Stomach (tissue), 9 donors: ENCODE results near the gene DUSP19. TPM values are rescaled to one million over a fixed set of nuclear protein-coding genes. Genes with fewer than 3 reads are reported as not detected.

Experiments
- DNase-seq, 2 donors: peaks; one replicate each; pipeline versions ENCODE4 v3.0.0 to v3.0.0-alpha.2; 2013 to 2019
- H3K27ac ChIP-seq, 5 donors: fragments of 200-600 bp in 4 of 5; sonication (generic) in 4 of 5; one replicate each; pipeline ENCODE4 v1.5.1; 2013 to 2019; ENCODE audit warnings: mild to moderate bottlenecking in 1 of 5, moderate library complexity in 1 of 5
- H3K27me3 ChIP-seq, 3 donors: fragments of 200-600 bp; sonication (generic); one replicate each; pipeline ENCODE4 v1.5.1; 2017 to 2019; ENCODE audit warnings: mixed run types in 1 of 3
- H3K36me3 ChIP-seq, 4 donors: fragments of 200-600 bp; sonication (generic); 1 replicate in 3 of 4; 2 replicates in 1 of 4; pipeline ENCODE4 v1.5.1; 2016 to 2019
- H3K4me1 ChIP-seq, 4 donors: fragments of 200-600 bp; sonication (generic); one replicate each; pipeline ENCODE4 v1.5.1; 2016 to 2019
- H3K4me3 ChIP-seq, 4 donors: fragments of 200-600 bp; sonication (generic) in 3 of 4; one replicate each; pipeline ENCODE4 v1.5.1; 2016 to 2019; ENCODE audit warnings: mild to moderate bottlenecking in 1 of 4
- H3K9me3 ChIP-seq, 4 donors: fragments of 200-600 bp; sonication (generic); one replicate each; pipeline ENCODE4 v1.5.1; 2016 to 2019
- EP300 ChIP-seq: sonication (generic); formaldehyde crosslinking; IDR thresholded peaks from one replicate; pipeline ENCODE4 v1.6.1; 2017; ENCODE audit warnings: antibody characterized with exemption
- POLR2A ChIP-seq, 4 donors: fragments of 450-650 bp; IDR thresholded peaks; one replicate each; pipeline ENCODE4 v1.6.1; 2016; ENCODE audit warnings: antibody characterized with exemption in 4 of 4, control low read depth in 2 of 4, mild to moderate bottlenecking in 1 of 4, moderate library complexity in 1 of 4
- POLR2AphosphoS5 ChIP-seq, 3 donors: sonication (generic); formaldehyde crosslinking; IDR thresholded peaks; one replicate each; pipeline ENCODE4 v1.6.1; 2016; ENCODE audit warnings: antibody characterized with exemption in 3 of 3
- WGBS, 5 donors: extraction: QIAGEN DNeasy Blood & Tissue Kit in 3 of 5; methylation state at CpG; one replicate each; pipeline versions ENCODE4 v1.1.5 to v1.1.7; 2013 to 2018; 5-methylcytosine and 5-hydroxymethylcytosine counted together
- intact Hi-C: fragments of 100-400 bp; cut with DNase I; formaldehyde crosslinking; loops from one replicate; pipeline ENCODE4 v1.15.1; 2023; ENCODE audit warnings: low total_unique reads
- polyA plus RNA-seq, 3 donors: library from polyadenylated mRNA; stranded (reverse); fragments of 200-250 nt; gene quantifications; one replicate each; pipeline ENCODE4 v1.2.3, GENCODE V29; 2013
- total RNA-seq, 5 donors: library from RNA; depleted of rRNA; stranded (reverse); fragments of >200 nt; gene quantifications; one replicate each; pipeline versions ENCODE4 v1.1.0 to v1.2.3, GENCODE V29; 2014 to 2016
- TF ChIP-seq, protein P1 (sequence below), 7 experiments: fragments of 450-650 bp in 4 of 7; fragments of 200-600 bp in 3 of 7; sonication (generic) in 3 of 7; IDR thresholded peaks; one replicate each; pipeline ENCODE4 v1.5.1; 2016 to 2019; ENCODE audit warnings: antibody characterized with exemption in 7 of 7, control low read depth in 2 of 7, mild to moderate bottlenecking in 1 of 7
- donor health status: healthy with polysubstance abuse.
- donor health status: Bipolar disorder and iron deficiency.
- donor health status: healthy.

The DUSP19 gene
- total and polyA plus RNA-seq, 8 donors, result 1.1 to 19.6 (median 4.3) TPM; not detected in 1

DNA sequence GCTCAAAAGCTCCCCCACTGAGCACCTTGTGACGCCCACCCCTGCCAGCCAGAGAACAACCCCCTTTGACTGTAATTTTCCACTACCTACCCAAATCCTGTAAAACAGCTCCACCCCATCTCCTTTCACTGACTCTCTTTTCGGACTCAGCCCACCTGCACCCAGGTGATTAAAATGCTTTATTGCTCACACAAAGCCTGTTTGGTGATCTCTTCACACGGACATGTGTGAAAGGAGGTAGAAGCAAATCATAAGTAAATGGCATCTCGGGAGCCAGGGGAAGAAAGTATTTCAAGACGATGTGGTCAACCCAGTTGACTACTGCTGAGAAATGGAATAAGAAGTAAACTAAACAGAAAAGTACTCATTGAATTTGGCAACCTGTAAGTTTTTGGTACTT lies 29.1 kb upstream of the DUSP19 start:
- WGBS, 5 donors, result 76 to 86% (median 81%) methylated on average over 5 of the region's 5 CpGs
- intact Hi-C loops, result no loop called here

DNA sequence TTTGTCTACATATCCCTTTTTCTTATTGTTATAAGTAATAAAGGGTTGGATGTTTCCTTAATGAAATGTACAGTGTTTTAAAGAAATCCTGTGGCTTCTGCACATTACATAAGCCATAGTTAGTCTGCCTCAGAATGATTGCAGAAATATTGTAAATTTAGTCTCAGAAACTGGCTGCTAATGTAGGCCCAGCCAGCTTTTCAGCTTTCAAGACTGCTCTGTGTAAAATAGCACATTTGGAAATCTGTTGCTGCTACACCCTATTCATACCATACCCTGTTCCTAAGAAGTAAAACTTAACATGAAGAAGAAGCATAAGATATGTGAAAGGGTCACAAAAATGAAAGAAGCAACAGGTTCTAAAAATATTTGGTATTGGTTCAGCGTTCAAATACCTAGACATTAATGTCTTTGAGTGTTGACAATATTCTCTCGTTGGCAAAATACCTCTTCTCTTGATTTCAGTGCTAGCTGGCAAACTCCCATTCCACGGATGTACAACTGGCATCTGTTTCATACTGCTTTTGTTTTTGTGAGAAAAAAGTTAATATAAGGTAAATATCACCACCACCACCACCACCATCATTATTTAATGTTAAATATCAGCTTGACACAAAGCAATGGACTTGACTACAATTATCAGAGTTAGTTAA lies 21.1 kb upstream of the DUSP19 start:
- H3K27me3 ChIP-seq, result no peaks in the 10 kb centered on the region
- intact Hi-C loops, result no loop called here
- WGBS, 5 donors, result 15 to 54% (median 28%) methylated on average over 3 of the region's 3 CpGs
- no peak overlapping the region for H3K4me3 ChIP-seq
- no peaks in the 10 kb centered on the region for H3K9me3 ChIP-seq
- H3K27ac ChIP-seq, result peak overlapping the region in 4 of 5 donors; percentile 50 to 79 (median 60)
- TF ChIP-seq, protein P1, sequence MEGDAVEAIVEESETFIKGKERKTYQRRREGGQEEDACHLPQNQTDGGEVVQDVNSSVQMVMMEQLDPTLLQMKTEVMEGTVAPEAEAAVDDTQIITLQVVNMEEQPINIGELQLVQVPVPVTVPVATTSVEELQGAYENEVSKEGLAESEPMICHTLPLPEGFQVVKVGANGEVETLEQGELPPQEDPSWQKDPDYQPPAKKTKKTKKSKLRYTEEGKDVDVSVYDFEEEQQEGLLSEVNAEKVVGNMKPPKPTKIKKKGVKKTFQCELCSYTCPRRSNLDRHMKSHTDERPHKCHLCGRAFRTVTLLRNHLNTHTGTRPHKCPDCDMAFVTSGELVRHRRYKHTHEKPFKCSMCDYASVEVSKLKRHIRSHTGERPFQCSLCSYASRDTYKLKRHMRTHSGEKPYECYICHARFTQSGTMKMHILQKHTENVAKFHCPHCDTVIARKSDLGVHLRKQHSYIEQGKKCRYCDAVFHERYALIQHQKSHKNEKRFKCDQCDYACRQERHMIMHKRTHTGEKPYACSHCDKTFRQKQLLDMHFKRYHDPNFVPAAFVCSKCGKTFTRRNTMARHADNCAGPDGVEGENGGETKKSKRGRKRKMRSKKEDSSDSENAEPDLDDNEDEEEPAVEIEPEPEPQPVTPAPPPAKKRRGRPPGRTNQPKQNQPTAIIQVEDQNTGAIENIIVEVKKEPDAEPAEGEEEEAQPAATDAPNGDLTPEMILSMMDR (IDR thresholded peaks at IDR 0.05), result no peak
- TF ChIP-seq POLR2A (IDR thresholded peaks at IDR 0.05) (no peak), POLR2AphosphoS5 (IDR thresholded peaks at IDR 0.05) (no peak), EP300 (no peak)
- DNase-seq, result no peak
- H3K36me3 ChIP-seq, result no peaks in the 10 kb centered on the region
- peaks cover 9 to 22% (median 11%) of the 10 kb centered on the region in 4 donors for H3K4me1 ChIP-seq

More for the DNA sequence above, 29.1 kb upstream of the DUSP19 start:
- TF ChIP-seq POLR2A (IDR thresholded peaks at IDR 0.05), result no peak
- no peak for TF ChIP-seq EP300
- TF ChIP-seq POLR2AphosphoS5 (IDR thresholded peaks at IDR 0.05), result no peak
- TF ChIP-seq, protein P1 (IDR thresholded peaks at IDR 0.05), result no peak
- peaks cover 0 to 5% (median 0%) of the 10 kb centered on the region in 3 donors for H3K27me3 ChIP-seq
- H3K9me3 ChIP-seq, result peaks cover 0 to 10% (median 4%) of the 10 kb centered on the region in 4 donors
- H3K4me3 ChIP-seq, result no peak overlapping the region
- no peak for DNase-seq
- H3K27ac ChIP-seq, result no peak overlapping the region
- no peaks in the 10 kb centered on the region for H3K36me3 ChIP-seq
- H3K4me1 ChIP-seq, result no peaks in the 10 kb centered on the region

DNA sequence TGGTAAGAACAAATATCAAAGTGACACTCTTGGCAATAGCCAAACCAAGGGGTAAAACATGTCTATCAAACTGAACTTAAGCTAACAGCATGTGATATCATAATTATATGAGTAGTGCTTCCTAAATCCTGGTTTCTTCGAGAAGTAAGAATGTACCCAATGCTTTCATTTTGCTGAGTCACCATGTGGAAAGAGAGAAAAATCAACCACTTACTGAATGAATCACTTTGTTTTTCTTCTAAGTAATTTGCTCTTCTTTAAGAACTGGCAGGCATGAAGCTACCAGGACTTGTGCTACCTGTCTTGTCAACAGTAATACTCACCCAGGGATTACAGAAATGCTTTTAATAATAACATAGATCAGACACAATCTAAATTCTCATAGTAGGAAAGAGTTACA lies 19.0 kb upstream of the DUSP19 start:
- no peaks in the 10 kb centered on the region for H3K9me3 ChIP-seq
- no peak for TF ChIP-seq POLR2A (IDR thresholded peaks at IDR 0.05)
- TF ChIP-seq, protein P1 (IDR thresholded peaks at IDR 0.05), result no peak
- TF ChIP-seq POLR2AphosphoS5 (IDR thresholded peaks at IDR 0.05), result no peak
- TF ChIP-seq EP300, result no peak
- H3K27me3 ChIP-seq, result no peaks in the 10 kb centered on the region
- intact Hi-C loops, result no loop called here
- peak overlapping the region in 1 of 5 donors; percentile 24 for H3K27ac ChIP-seq
- DNase-seq, result no peak
- no peaks in the 10 kb centered on the region for H3K36me3 ChIP-seq
- WGBS, 5 donors, result 27 to 48% (median 34%) methylated on average over 1 of the region's 1 CpG
- peaks cover 9 to 22% (median 11%) of the 10 kb centered on the region in 4 donors for H3K4me1 ChIP-seq
- H3K4me3 ChIP-seq, result no peak overlapping the region

DNA sequence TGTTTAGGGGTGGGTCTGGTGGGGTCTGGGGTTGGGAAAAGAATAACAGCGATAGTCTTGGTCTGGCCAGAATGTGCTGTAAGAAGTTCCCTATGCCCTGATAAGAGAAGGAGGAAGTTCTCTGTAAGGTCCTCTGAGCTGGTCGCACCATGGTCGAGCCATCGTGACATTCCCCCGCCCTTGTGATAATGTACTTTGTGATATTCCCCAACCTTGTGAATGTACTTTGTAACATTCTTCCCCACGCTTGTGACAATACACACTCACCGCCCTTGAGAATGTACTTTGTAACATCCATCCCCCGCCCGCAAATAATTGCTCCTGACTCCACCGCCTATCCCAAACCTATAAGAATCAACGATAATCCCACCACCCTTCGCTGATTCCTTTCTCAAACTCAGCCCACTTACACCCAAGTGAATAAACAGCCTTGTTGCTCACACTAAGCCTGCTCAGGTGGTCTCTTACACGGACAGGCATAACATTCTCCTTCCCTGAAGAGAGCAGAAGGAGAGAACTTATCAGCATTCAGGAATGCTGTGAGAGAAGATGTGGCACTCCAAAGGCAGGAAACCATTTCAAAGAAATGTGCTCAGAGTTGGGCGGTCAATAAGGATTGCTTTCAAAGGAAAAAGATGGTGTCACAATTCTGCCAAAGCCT lies 17.8 kb upstream of the DUSP19 start:
- Histone ChIP-seq H3K9me3 (no peaks in the 10 kb centered on the region), H3K27ac (peak overlapping the region in 1 of 5 donors; percentile 30), H3K36me3 (no peaks in the 10 kb centered on the region), H3K4me3 (no peak overlapping the region), H3K27me3 (no peaks in the 10 kb centered on the region), H3K4me1 (peaks cover 9 to 22% (median 11%) of the 10 kb centered on the region in 4 donors)
- intact Hi-C loops, result no loop called here
- TF ChIP-seq POLR2AphosphoS5 (IDR thresholded peaks at IDR 0.05), result peak in 1 of 3 donors; percentile 34
- no peak for TF ChIP-seq EP300
- TF ChIP-seq, protein P1 (IDR thresholded peaks at IDR 0.05), result no peak
- 71 to 83% (median 77%) methylated on average over 14 of the region's 14 CpGs for WGBS, 5 donors
- DNase-seq, result peak; percentile 34 to 36
